MCF 10A (cell line): ENCODE data around the gene GLRB. TPM values are rescaled to one million over a fixed set of nuclear protein-coding genes. Genes with fewer than 3 reads are reported as not detected.

Experiments used
- BruUV-seq: library from RNA; stranded (reverse); fragments of 400-500 nt; replicated peaks from 2 replicates; lab custom pipeline; 2021; lab: Mats Ljungman, UMichigan
- CTCF ChIA-PET: fragments of 300-600 bp; sonication (Branson Sonifier 250); formaldehyde crosslinking; extraction: SDS; loops from one replicate; lab custom pipeline; 2021; ENCODE audit warnings: antibody characterized with exemption, inconsistent platforms; lab: Yijun Ruan, JAX
- POLR2A ChIA-PET: fragments of 300-600, 350-650 bp; sonication (Branson Sonifier 250); formaldehyde crosslinking; extraction: SDS; loops from one replicate; lab custom pipeline; 2020; ENCODE audit warnings: antibody characterized with exemption, inconsistent platforms; lab: Yijun Ruan, JAX
- DNase-seq: peaks from one replicate; pipeline ENCODE4 v3.0.0-alpha.2; 2018; ENCODE audit not compliant: unreplicated experiment
- H3K27ac Mint-ChIP-seq: one replicate; pipeline ENCODE4 v1.8.0; 2022; ENCODE audit warnings: mild to moderate bottlenecking, low read depth, mixed read lengths; ENCODE audit not compliant: unreplicated experiment
- H3K27me3 Mint-ChIP-seq: one replicate; pipeline ENCODE4 v1.8.0; 2022; ENCODE audit warnings: mixed read lengths; ENCODE audit not compliant: insufficient read depth, unreplicated experiment
- H3K36me3 Mint-ChIP-seq: one replicate; pipeline ENCODE4 v1.8.0; 2022; ENCODE audit warnings: mild to moderate bottlenecking, moderate library complexity, mixed read lengths; ENCODE audit not compliant: insufficient read depth, unreplicated experiment
- H3K4me1 Mint-ChIP-seq: one replicate; pipeline ENCODE4 v1.8.0; 2022; ENCODE audit warnings: mixed read lengths; ENCODE audit not compliant: insufficient read depth, unreplicated experiment
- H3K4me3 Mint-ChIP-seq: one replicate; pipeline ENCODE4 v1.8.0; 2022; ENCODE audit warnings: mild to moderate bottlenecking, moderate library complexity, mixed read lengths; ENCODE audit not compliant: unreplicated experiment
- H3K9me3 Mint-ChIP-seq: one replicate; pipeline ENCODE4 v1.8.0; 2022; ENCODE audit warnings: mixed read lengths; ENCODE audit not compliant: unreplicated experiment
- CTCF ChIP-seq: fragments of 200-600 bp; IDR thresholded peaks from one replicate; pipeline ENCODE4 v1.8.0; 2022; ENCODE audit warnings: antibody characterized with exemption, mild to moderate bottlenecking; ENCODE audit not compliant: unreplicated experiment
- intact Hi-C: fragments of 100-400 bp; cut with micrococcal nuclease; formaldehyde crosslinking; loops from 2 replicates; pipeline ENCODE4 v1.14.1; 2022
- total RNA-seq: library from RNA; stranded (reverse); gene quantifications from 2 replicates; pipeline ENCODE4 v1.2.3, GENCODE V29; 2022

GLRB gene
- total RNA-seq, 1 experiment from 2014 or later: 5.9 TPM

- POLR2A ChIA-PET: no interaction called here
- Mint-ChIP-seq H3K9me3 (no peaks in the 10 kb centered on the region), H3K27ac (no peak overlapping the region), H3K4me3 (no peak overlapping the region), H3K27me3 (no peaks in the 10 kb centered on the region), H3K4me1 (no peaks in the 10 kb centered on the region), H3K36me3 (no peaks in the 10 kb centered on the region)
- CTCF ChIA-PET: interaction anchor here (0.5 to 1.8 kb wide), 5 partner anchors 83 to 654 kb away, joined by 3 to 12 read pairs (median 8); no protein-coding TSS in a partner anchor
- BruUV-seq: no TSS peak
- peak; percentile 64 for TF ChIP-seq CTCF
- intact Hi-C loops: loop anchor here (1.0 to 10.0 kb wide), 6 partner anchors 83 to 959 kb away; no protein-coding TSS in a partner anchor
- DNase-seq: peak; percentile 38
These were observed 52.4 kb downstream of the GLRB start for GRCh38 chr4:157128395-157128794.

GRCh38 chr4:157141976-157142375, 66.0 kb downstream of the GLRB start:
- intact Hi-C loops: no loop called here
- Mint-ChIP-seq H3K27ac (no peak overlapping the region), H3K4me1 (no peaks in the 10 kb centered on the region), H3K9me3 (no peaks in the 10 kb centered on the region), H3K4me3 (no peak overlapping the region), H3K27me3 (no peaks in the 10 kb centered on the region), H3K36me3 (no peaks in the 10 kb centered on the region)
- ChIA-PET CTCF (no interaction called here), POLR2A (no interaction called here)
- TF ChIP-seq CTCF: no peak
- no TSS peak for BruUV-seq
- DNase-seq: no peak

GRCh38 chr4:157143369-157143768, 67.4 kb downstream of the GLRB start:
- H3K27me3 Mint-ChIP-seq: no peaks in the 10 kb centered on the region
- no peaks in the 10 kb centered on the region for H3K4me1 Mint-ChIP-seq
- CTCF ChIA-PET: interaction anchor here (0.5 kb wide), 1 partner anchor 9 kb away, joined by 3 read pairs; no protein-coding TSS in a partner anchor
- POLR2A ChIA-PET: no interaction called here
- TF ChIP-seq CTCF: no peak
- DNase-seq: peak; percentile 8
- H3K27ac Mint-ChIP-seq: no peak overlapping the region
- no peaks in the 10 kb centered on the region for H3K9me3 Mint-ChIP-seq
- H3K36me3 Mint-ChIP-seq: no peaks in the 10 kb centered on the region
- no TSS peak for BruUV-seq
- intact Hi-C loops: no loop called here
- H3K4me3 Mint-ChIP-seq: no peak overlapping the region

GRCh38 chr4:157151711-157152110, 75.8 kb downstream of the GLRB start:
- intact Hi-C loops: no loop called here
- Mint-ChIP-seq H3K4me1 (no peaks in the 10 kb centered on the region), H3K9me3 (no peaks in the 10 kb centered on the region), H3K36me3 (no peaks in the 10 kb centered on the region), H3K27ac (no peak overlapping the region), H3K4me3 (no peak overlapping the region), H3K27me3 (no peaks in the 10 kb centered on the region)
- no TSS peak for BruUV-seq
- DNase-seq: peak; percentile 43
- CTCF ChIA-PET: interaction anchor here (0.6 to 1.0 kb wide), 2 partner anchors 12 to 108 kb away, joined by 3 read pairs; no protein-coding TSS in a partner anchor
- TF ChIP-seq CTCF: no peak
- POLR2A ChIA-PET: interaction anchor here (0.6 kb wide), 1 partner anchor 472 kb away, joined by 3 read pairs; no protein-coding TSS in a partner anchor
